ENCODE measurements around the gene MRPL34.

The MRPL34 gene

GRCh38 chr19:17336872-17337674, 31.4 kb downstream of the MRPL34 start, which contains the start of gene GTPBP3:
GTPBP3 (plus strand) TSS chr19:17337553; CDS start chr19:17337612, 59 bp downstream.
- Mint-ChIP-seq H3K27ac (peak within 1 kb of the TSS; percentile 96), H3K4me1 (ENCODE audit: low read depth) (peaks cover 41% of the 10 kb centered on the region), H3K27me3 (no peaks in the 10 kb centered on the region), H3K4me3 (peak within 1 kb of the TSS; percentile 94), H3K9me3 (no peaks in the 10 kb centered on the region), H3K36me3 (ENCODE audit: low read depth) (peaks cover 10% of the 10 kb centered on the region)

GRCh38 chr19:17337675-17338432, 32.2 kb downstream of the MRPL34 start:
- peaks cover 13% of the 10 kb centered on the region for H3K36me3 Mint-ChIP-seq (ENCODE audit: low read depth)
- H3K27ac Mint-ChIP-seq: peak overlapping the region; percentile 96
- H3K27me3 Mint-ChIP-seq: no peaks in the 10 kb centered on the region
- peak overlapping the region; percentile 94 for H3K4me3 Mint-ChIP-seq
- peaks cover 41% of the 10 kb centered on the region for H3K4me1 Mint-ChIP-seq (ENCODE audit: low read depth)
- no peaks in the 10 kb centered on the region for H3K9me3 Mint-ChIP-seq

GRCh38 chr19:17338433-17339078, 32.9 kb downstream of the MRPL34 start:
- Mint-ChIP-seq H3K4me1 (ENCODE audit: low read depth) (peaks cover 38% of the 10 kb centered on the region), H3K27me3 (no peaks in the 10 kb centered on the region), H3K36me3 (ENCODE audit: low read depth) (peaks cover 15% of the 10 kb centered on the region), H3K27ac (peak overlapping the region; percentile 96), H3K9me3 (no peaks in the 10 kb centered on the region), H3K4me3 (peak overlapping the region; percentile 94)

GRCh38 chr19:17339088-17339741, 33.5 kb downstream of the MRPL34 start:
- H3K9me3 Mint-ChIP-seq: no peaks in the 10 kb centered on the region
- H3K27ac Mint-ChIP-seq: no peak overlapping the region
- H3K27me3 Mint-ChIP-seq: no peaks in the 10 kb centered on the region
- H3K4me3 Mint-ChIP-seq: peak overlapping the region; percentile 94
- H3K36me3 Mint-ChIP-seq (ENCODE audit: low read depth): peaks cover 20% of the 10 kb centered on the region
- H3K4me1 Mint-ChIP-seq (ENCODE audit: low read depth): peaks cover 33% of the 10 kb centered on the region

GRCh38 chr19:17340302-17340870, 34.7 kb downstream of the MRPL34 start:
- Mint-ChIP-seq H3K36me3 (ENCODE audit: low read depth) (peaks cover 20% of the 10 kb centered on the region), H3K9me3 (no peaks in the 10 kb centered on the region), H3K27ac (no peak overlapping the region), H3K4me1 (ENCODE audit: low read depth) (peaks cover 24% of the 10 kb centered on the region), H3K4me3 (no peak overlapping the region), H3K27me3 (no peaks in the 10 kb centered on the region)

- no peaks in the 10 kb centered on the region for H3K9me3 Mint-ChIP-seq
- H3K4me1 Mint-ChIP-seq (ENCODE audit: low read depth): peaks cover 21% of the 10 kb centered on the region
- no peak overlapping the region for H3K4me3 Mint-ChIP-seq
- peaks cover 20% of the 10 kb centered on the region for H3K36me3 Mint-ChIP-seq (ENCODE audit: low read depth)
- H3K27ac Mint-ChIP-seq: no peak overlapping the region
- no peaks in the 10 kb centered on the region for H3K27me3 Mint-ChIP-seq
These were observed 35.2 kb downstream of the MRPL34 start for GRCh38 chr19:17340871-17341357.

- Mint-ChIP-seq H3K27ac (no peak overlapping the region), H3K27me3 (no peaks in the 10 kb centered on the region), H3K36me3 (ENCODE audit: low read depth) (peaks cover 20% of the 10 kb centered on the region), H3K9me3 (no peaks in the 10 kb centered on the region), H3K4me1 (ENCODE audit: low read depth) (peaks cover 22% of the 10 kb centered on the region), H3K4me3 (no peak overlapping the region)
These were observed 35.7 kb downstream of the MRPL34 start for GRCh38 chr19:17341386-17341785.

GRCh38 chr19:17341845-17342244, 36.2 kb downstream of the MRPL34 start:
- Mint-ChIP-seq H3K4me1 (ENCODE audit: low read depth) (peaks cover 21% of the 10 kb centered on the region), H3K27ac (no peak overlapping the region), H3K9me3 (no peaks in the 10 kb centered on the region), H3K27me3 (no peaks in the 10 kb centered on the region), H3K4me3 (no peak overlapping the region), H3K36me3 (ENCODE audit: low read depth) (peaks cover 20% of the 10 kb centered on the region)

- Mint-ChIP-seq H3K27ac (no peak overlapping the region), H3K27me3 (peaks cover 12% of the 10 kb centered on the region), H3K4me3 (no peak overlapping the region), H3K4me1 (ENCODE audit: low read depth) (peaks cover 5% of the 10 kb centered on the region), H3K9me3 (no peaks in the 10 kb centered on the region), H3K36me3 (ENCODE audit: low read depth) (peaks cover 12% of the 10 kb centered on the region)
These were observed 40.5 kb downstream of the MRPL34 start for GRCh38 chr19:17346109-17346671.

GRCh38 chr19:17347361-17347760, 41.7 kb downstream of the MRPL34 start:
- no peaks in the 10 kb centered on the region for H3K9me3 Mint-ChIP-seq
- peaks cover 17% of the 10 kb centered on the region for H3K27me3 Mint-ChIP-seq
- no peak overlapping the region for H3K27ac Mint-ChIP-seq
- H3K4me3 Mint-ChIP-seq: no peak overlapping the region
- peaks cover 5% of the 10 kb centered on the region for H3K4me1 Mint-ChIP-seq (ENCODE audit: low read depth)
- peaks cover 10% of the 10 kb centered on the region for H3K36me3 Mint-ChIP-seq (ENCODE audit: low read depth)

GRCh38 chr19:17347877-17348276, 42.2 kb downstream of the MRPL34 start:
- H3K36me3 Mint-ChIP-seq (ENCODE audit: low read depth): peaks cover 7% of the 10 kb centered on the region
- no peaks in the 10 kb centered on the region for H3K9me3 Mint-ChIP-seq

GRCh38 chr19:17348700-17349099, 43.0 kb downstream of the MRPL34 start:
- Mint-ChIP-seq H3K27ac (no peak overlapping the region), H3K4me3 (no peak overlapping the region), H3K36me3 (ENCODE audit: low read depth) (peaks cover 5% of the 10 kb centered on the region), H3K4me1 (ENCODE audit: low read depth) (peaks cover 5% of the 10 kb centered on the region), H3K9me3 (no peaks in the 10 kb centered on the region), H3K27me3 (peaks cover 17% of the 10 kb centered on the region)

More at GRCh38 chr19:17347877-17348276, 42.2 kb downstream of the MRPL34 start:
- peak overlapping the region; percentile 29 for H3K27ac Mint-ChIP-seq
- peaks cover 17% of the 10 kb centered on the region for H3K27me3 Mint-ChIP-seq
- no peak overlapping the region for H3K4me3 Mint-ChIP-seq
- H3K4me1 Mint-ChIP-seq (ENCODE audit: low read depth): peaks cover 5% of the 10 kb centered on the region

GRCh38 chr19:17351815-17352435, 46.3 kb downstream of the MRPL34 start:
- Mint-ChIP-seq H3K27me3 (peaks cover 17% of the 10 kb centered on the region), H3K9me3 (no peaks in the 10 kb centered on the region), H3K4me1 (ENCODE audit: low read depth) (no peaks in the 10 kb centered on the region), H3K4me3 (no peak overlapping the region), H3K27ac (no peak overlapping the region), H3K36me3 (ENCODE audit: low read depth) (no peaks in the 10 kb centered on the region)

Measured in stimulated activated naive CD8-positive, alpha-beta T cell treated with anti-CD3 and anti-CD28 coated beads, Interleukin-15, Interleukin-2, amounts not matched to agents 100 ng/mL and 50 ng/mL, for 24 hours (primary cell).